GM18951 (cell line): ENCODE data around the gene ARHGEF5.

Experiments used
- POLR2A ChIP-seq: IDR thresholded peaks from 4 replicates; pipeline ENCODE4 v1.6.1; 2011; ENCODE audit warnings: mild to moderate bottlenecking; ENCODE audit not compliant: insufficient read length, insufficient read depth; ENCODE audit errors: extremely low read depth
- in situ Hi-C: fragments of 300-500 bp; cut with MboI; formaldehyde crosslinking; loops from one replicate; pipeline ENCODE4 v1.12.0; 2022; ENCODE audit warnings: low sequenced_read_pairs, mixed read lengths, inconsistent platforms; ENCODE audit not compliant: unreplicated experiment

The ARHGEF5 gene

GRCh38 chr7:144378651-144379050 lies 23.4 kb downstream of the ARHGEF5 start:
- in situ Hi-C loops: loop anchor here (25.0 kb wide), 2 partner anchors 91 to 166 kb away; no protein-coding TSS in a partner anchor
- no peak for TF ChIP-seq POLR2A

GRCh38 chr7:144379776-144380384 lies 24.7 kb downstream of the ARHGEF5 start:
- in situ Hi-C loops: loop anchor here (25.0 kb wide), 2 partner anchors 93 to 168 kb away; no protein-coding TSS in a partner anchor

GRCh38 chr7:144384071-144384470 lies 28.9 kb downstream of the ARHGEF5 start:
- in situ Hi-C loops: loop anchor here (25.0 kb wide), 2 partner anchors 97 to 172 kb away; no protein-coding TSS in a partner anchor
- TF ChIP-seq POLR2A: no peak

More at GRCh38 chr7:144379776-144380384, 24.7 kb downstream of the ARHGEF5 start:
- TF ChIP-seq POLR2A: no peak

GRCh38 chr7:144384555-144385245 lies 29.5 kb downstream of the ARHGEF5 start:
- in situ Hi-C loops: loop anchor here (25.0 kb wide), 2 partner anchors 97 to 172 kb away; no protein-coding TSS in a partner anchor
- no peak for TF ChIP-seq POLR2A

GRCh38 chr7:144386741-144387140 lies 31.5 kb downstream of the ARHGEF5 start:
- TF ChIP-seq POLR2A: no peak
- in situ Hi-C loops: loop anchor here (25.0 kb wide), 2 partner anchors 99 to 174 kb away; no protein-coding TSS in a partner anchor

- TF ChIP-seq POLR2A: no peak
- in situ Hi-C loops: loop anchor here (25.0 kb wide), 2 partner anchors 102 to 177 kb away; no protein-coding TSS in a partner anchor
These were observed 33.7 kb downstream of the ARHGEF5 start for GRCh38 chr7:144388950-144389349.

- TF ChIP-seq POLR2A: no peak
- in situ Hi-C loops: loop anchor here (25.0 kb wide), 2 partner anchors 103 to 178 kb away; no protein-coding TSS in a partner anchor
These were observed 35.3 kb downstream of the ARHGEF5 start for GRCh38 chr7:144390481-144390880.

- no peak for TF ChIP-seq POLR2A
- in situ Hi-C loops: loop anchor here (25.0 kb wide), 2 partner anchors 104 to 179 kb away; no protein-coding TSS in a partner anchor
These were observed 35.8 kb downstream of the ARHGEF5 start for GRCh38 chr7:144391014-144391413.

GRCh38 chr7:144391823-144392255 lies 36.6 kb downstream of the ARHGEF5 start:
- TF ChIP-seq POLR2A: no peak
- in situ Hi-C loops: loop anchor here (25.0 kb wide), 2 partner anchors 105 to 180 kb away; no protein-coding TSS in a partner anchor

GRCh38 chr7:144397086-144397485 lies 41.9 kb downstream of the ARHGEF5 start:
- in situ Hi-C loops: loop anchor here (25.0 kb wide), 2 partner anchors 110 to 185 kb away; no protein-coding TSS in a partner anchor
- no peak for TF ChIP-seq POLR2A

- in situ Hi-C loops: loop anchor here (25.0 kb wide), 2 partner anchors 111 to 186 kb away; no protein-coding TSS in a partner anchor
- TF ChIP-seq POLR2A: no peak
These were observed 43.1 kb downstream of the ARHGEF5 start for GRCh38 chr7:144398291-144398690.

- in situ Hi-C loops: loop anchor here (25.0 kb wide), 2 partner anchors 112 to 187 kb away; no protein-coding TSS in a partner anchor
- TF ChIP-seq POLR2A: no peak
These were observed 43.7 kb downstream of the ARHGEF5 start for GRCh38 chr7:144398911-144399310.

- TF ChIP-seq POLR2A: no peak
- in situ Hi-C loops: loop anchor here (25.0 kb wide), 2 partner anchors 113 to 188 kb away; no protein-coding TSS in a partner anchor
These were observed 44.7 kb downstream of the ARHGEF5 start for GRCh38 chr7:144399946-144400345.
